K562 (cell line): ENCODE data around the gene TOR3A. TPM values are rescaled to one million over a fixed set of nuclear protein-coding genes. Genes with fewer than 3 reads are reported as not detected.

Experiments used
- AFF4 ChIP-seq: sonication (generic); formaldehyde crosslinking; IDR thresholded peaks from 2 replicates; pipeline ENCODE4 v1.8.0; 2023; ENCODE audit warnings: mild to moderate bottlenecking, missing genetic modification reagents
- ARID4B ChIP-seq: sonication (generic); formaldehyde crosslinking; IDR thresholded peaks from 2 replicates; pipeline ENCODE4 v1.8.0; 2022; ENCODE audit warnings: mild to moderate bottlenecking, missing genetic modification reagents
- ATF7 ChIP-seq: fragments of 450-650 bp; IDR thresholded peaks from 2 replicates; pipeline ENCODE4 v1.7.1; 2014; ENCODE audit warnings: mild to moderate bottlenecking, moderate library complexity
- FIP1L1 ChIP-seq: fragments of 200-400 bp; formaldehyde crosslinking; IDR thresholded peaks from 2 replicates; pipeline ENCODE4 v1.6.1; 2018; ENCODE audit warnings: mild to moderate bottlenecking, low read depth, low read length; ENCODE audit not compliant: poor library complexity, severe bottlenecking
- FOXK1 ChIP-seq: sonication (generic); formaldehyde crosslinking; IDR thresholded peaks from 2 replicates; pipeline ENCODE4 v1.8.0; 2022; ENCODE audit warnings: missing genetic modification reagents, mild to moderate bottlenecking, borderline replicate concordance
- GTF2E2 ChIP-seq: fragments of 200-800 bp; sonication (Bioruptor generic); IDR thresholded peaks from 2 replicates; pipeline ENCODE4 v1.6.1; 2016; ENCODE audit warnings: missing genetic modification characterization, missing compliant biosample characterization
- ILF3 ChIP-seq: fragments of 450-650 bp; IDR thresholded peaks from 2 replicates; pipeline ENCODE4 v1.6.1; 2018; ENCODE audit warnings: antibody characterized with exemption, mild to moderate bottlenecking, moderate library complexity, borderline replicate concordance
- POU5F1 ChIP-seq: fragments of 150-350 bp; IDR thresholded peaks from 2 replicates; pipeline ENCODE4 v1.6.1; 2014; ENCODE audit warnings: borderline replicate concordance, low read length, low read depth, mild to moderate bottlenecking; ENCODE audit not compliant: partially characterized antibody
- SMAD4 ChIP-seq: fragments of 250-450 bp; sonication (Bioruptor Pico); conservative IDR thresholded peaks from 2 replicates; pipeline ENCODE4 v1.8.0; 2021; ENCODE audit warnings: inconsistent platforms, mild to moderate bottlenecking, moderate library complexity
- ZBTB1 ChIP-seq: sonication (generic); formaldehyde crosslinking; IDR thresholded peaks from 2 replicates; pipeline ENCODE4 v1.8.1; 2023; ENCODE audit warnings: missing genetic modification reagents, low read depth, mild to moderate bottlenecking, borderline replicate concordance
- ZBTB11 ChIP-seq, 3 experiments: fragments of 200-800 bp in 1 of 3; fragments of 250-450 bp in 1 of 3; fragments of 450-650 bp in 1 of 3; sonication (Bioruptor Pico) in 1 of 3; sonication (Bioruptor generic) in 1 of 3; formaldehyde crosslinking in 1 of 3; IDR thresholded peaks; 2 replicates each; pipeline versions ENCODE4 v1.6.1 to v1.8.0; 2016 to 2022; ENCODE audit warnings: mild to moderate bottlenecking in 2 of 3, missing genetic modification characterization in 2 of 3, missing compliant biosample characterization in 1 of 3, moderate library complexity in 1 of 3
- ZBTB8A ChIP-seq: fragments of 450-650 bp; IDR thresholded peaks from 2 replicates; pipeline ENCODE4 v1.6.1; 2018; ENCODE audit warnings: mild to moderate bottlenecking, moderate library complexity; ENCODE audit not compliant: partially characterized antibody
- polyA plus RNA-seq, 8 experiments: library from polyadenylated mRNA; depleted of rRNA in 4 of 8; stranded (reverse) in 5 of 8; unstranded in 3 of 8; fragments of >200 nt; fragmentation: Nextera tagmentation in 2 of 8; fragmentation: Illumina TruSeq in 1 of 8; extraction: Ambion mirVana in 2 of 8; extraction: Trizol in 1 of 8; gene quantifications; 2 replicates each; pipeline versions ENCODE4 v1.2.1 to v1.2.3, GENCODE V29; 2011 to 2014; ENCODE audit warnings: inconsistent platforms in 1 of 8, missing spikeins in 1 of 8
- total RNA-seq, 7 experiments: library from RNA; depleted of rRNA in 6 of 7; stranded (reverse); fragments of >200 nt in 6 of 7; fragmentation: Illumina TruSeq in 2 of 7; extraction: Trizol in 2 of 7; gene quantifications; 2 replicates each; pipeline versions ENCODE4 v1.2.1 to v1.2.3, GENCODE V29; 2011 to 2021; ENCODE audit warnings: low replicate concordance in 1 of 7

TOR3A gene
- total and polyA plus RNA-seq, 9 of the 15 experiments (the other 6 are each of a cell fraction or from before 2014, with no cell fraction given) = 7.9 to 94.5 (median 39.7) TPM

GRCh38 chr1:179082333-179082998, 596 bp downstream of the TOR3A start (continued):
- TF ChIP-seq AFF4 (no peak), GTF2E2 (tag) (peak; percentile 60; the same call in 1 of the 2 replicates), ZBTB1 (CRISPR knock-in tag) (peak; percentile 5; the same call in 1 of the 2 replicates), ZBTB11 (CRISPR knock-in tag; IDR thresholded peaks at IDR 0.05) (peak in 1 of 3 experiments; percentile 46; a peak in 1 of 6 replicates), ARID4B (CRISPR knock-in tag) (peak; percentile 4; the same call in 1 of the 2 replicates), ILF3 (no peak), FIP1L1 (peak; percentile 77), POU5F1 (no peak), ZBTB8A (no peak), ATF7 (no peak), FOXK1 (0 out of 2 replicates have a peak, but pooled peaks have one; percentile 8), SMAD4 (no peak)
